ENCODE measurements around the gene PLAC1. TPM values are rescaled to one million over a fixed set of nuclear protein-coding genes. Genes with fewer than 3 reads are reported as not detected.

The PLAC1 gene
- total RNA-seq, 2 donors from 2014 or later: not detected

- Histone ChIP-seq H3K36me3 (no peaks in the 10 kb centered on the region), H3K27me3 (replicated peaks; ENCODE audit: insufficient read depth) (no peaks in the 10 kb centered on the region), H3K4me1 (ENCODE audit: control insufficient read depth in 1 of 2, low read depth in 2 of 2) (peaks cover 0 to 18% of the 10 kb centered on the region in 2 donors), H3K4me3 (no peak overlapping the region), H3K27ac (no peak overlapping the region), H3K9me3 (no peaks in the 10 kb centered on the region)
- DNase-seq (ENCODE audit: low spot score): no peak
- TF ChIP-seq CTCF (IDR thresholded peaks at IDR 0.05): no peak
- ATAC-seq (ENCODE audit: insufficient number of reproducible peaks, low FRiP score, low read depth): no peak
These were observed 112.1 kb downstream of the PLAC1 start for GRCh38 chrX:134546187-134546586.

GRCh38 chrX:134545510-134545909 is 112.8 kb downstream of the PLAC1 start:
- TF ChIP-seq CTCF (IDR thresholded peaks at IDR 0.05): no peak
- no peaks in the 10 kb centered on the region for H3K9me3 ChIP-seq
- ATAC-seq (ENCODE audit: insufficient number of reproducible peaks, low FRiP score, low read depth): no peak
- H3K4me1 ChIP-seq (ENCODE audit: control insufficient read depth in 1 of 2, low read depth in 2 of 2): peaks cover 0 to 16% of the 10 kb centered on the region in 2 donors
- no peak for DNase-seq (ENCODE audit: low spot score)
- no peak overlapping the region for H3K27ac ChIP-seq
- no peak overlapping the region for H3K4me3 ChIP-seq
- no peaks in the 10 kb centered on the region for H3K27me3 ChIP-seq (replicated peaks; ENCODE audit: insufficient read depth)
- no peaks in the 10 kb centered on the region for H3K36me3 ChIP-seq

- Histone ChIP-seq H3K4me3 (peak overlapping the region; percentile 46), H3K9me3 (no peaks in the 10 kb centered on the region), H3K27ac (no peak overlapping the region), H3K27me3 (replicated peaks; ENCODE audit: insufficient read depth) (no peaks in the 10 kb centered on the region), H3K4me1 (ENCODE audit: control insufficient read depth in 1 of 2, low read depth in 2 of 2) (peaks cover 0 to 7% of the 10 kb centered on the region in 2 donors), H3K36me3 (no peaks in the 10 kb centered on the region)
- DNase-seq (ENCODE audit: low spot score) (no peak), ATAC-seq (ENCODE audit: insufficient number of reproducible peaks, low FRiP score, low read depth) (no peak)
- no peak for TF ChIP-seq CTCF (IDR thresholded peaks at IDR 0.05)
These were observed 113.6 kb downstream of the PLAC1 start for GRCh38 chrX:134544513-134545151.

- Histone ChIP-seq H3K4me3 (peak overlapping the region; percentile 46), H3K9me3 (no peaks in the 10 kb centered on the region), H3K36me3 (no peaks in the 10 kb centered on the region), H3K27me3 (replicated peaks; ENCODE audit: insufficient read depth) (no peaks in the 10 kb centered on the region), H3K27ac (no peak overlapping the region), H3K4me1 (ENCODE audit: control insufficient read depth in 1 of 2, low read depth in 2 of 2) (peaks cover 0 to 7% of the 10 kb centered on the region in 2 donors)
- DNase-seq (ENCODE audit: low spot score) (no peak), ATAC-seq (ENCODE audit: insufficient number of reproducible peaks, low FRiP score, low read depth) (no peak)
- no peak for TF ChIP-seq CTCF (IDR thresholded peaks at IDR 0.05)
These were observed 114.1 kb downstream of the PLAC1 start for GRCh38 chrX:134544135-134544512.

GRCh38 chrX:134543288-134543687 is 115.0 kb downstream of the PLAC1 start:
- Histone ChIP-seq H3K9me3 (no peaks in the 10 kb centered on the region), H3K27me3 (replicated peaks; ENCODE audit: insufficient read depth) (no peaks in the 10 kb centered on the region), H3K27ac (no peak overlapping the region), H3K4me1 (ENCODE audit: control insufficient read depth in 1 of 2, low read depth in 2 of 2) (peaks cover 0 to 2% of the 10 kb centered on the region in 2 donors), H3K4me3 (no peak overlapping the region), H3K36me3 (no peaks in the 10 kb centered on the region)
- DNase-seq (ENCODE audit: low spot score) (no peak), ATAC-seq (ENCODE audit: insufficient number of reproducible peaks, low FRiP score, low read depth) (no peak)
- no peak for TF ChIP-seq CTCF (IDR thresholded peaks at IDR 0.05)
